ENCODE measurements around the gene LAMB1. TPM values are rescaled to one million over a fixed set of nuclear protein-coding genes. Genes with fewer than 3 reads are reported as not detected.

LAMB1 gene
- total and polyA plus RNA-seq, 7 donors: 17.0 to 45.9 (median 25.8) TPM

- intact Hi-C loops (cut with DNase I): no loop called here
- DNase-seq: no peak
Measured at GRCh38 chr7:108046952-108047506, 44.1 kb upstream of the LAMB1 start.

GRCh38 chr7:108045669-108046068 is 42.7 kb upstream of the LAMB1 start:
- intact Hi-C loops (cut with DNase I): no loop called here

More at GRCh38 chr7:108046952-108047506, 44.1 kb upstream of the LAMB1 start:
- Histone ChIP-seq H3K27ac (no peak overlapping the region), H3K36me3 (ENCODE audit: insufficient read depth in 1 of 2, low read depth in 1 of 2) (no peaks in the 10 kb centered on the region), H3K9me3 (no peaks in the 10 kb centered on the region), H3K4me3 (no peak overlapping the region), H3K27me3 (ENCODE audit: insufficient read depth in 3 of 3, low read length in 2 of 3) (no peaks in the 10 kb centered on the region), H3K4me1 (no peaks in the 10 kb centered on the region)
- TF ChIP-seq CTCF (IDR thresholded peaks at IDR 0.05): no peak
- WGBS, 3 donors: 84 to 90% (median 87%) methylated on average over 6 of the region's 6 CpGs
- ATAC-seq: no peak

GRCh38 chr7:108045154-108045553 is 42.2 kb upstream of the LAMB1 start:
- Histone ChIP-seq H3K9me3 (no peaks in the 10 kb centered on the region), H3K27ac (no peak overlapping the region), H3K4me1 (no peaks in the 10 kb centered on the region), H3K27me3 (ENCODE audit: insufficient read depth in 3 of 3, low read length in 2 of 3) (no peaks in the 10 kb centered on the region), H3K4me3 (no peak overlapping the region), H3K36me3 (ENCODE audit: insufficient read depth in 1 of 2, low read depth in 1 of 2) (no peaks in the 10 kb centered on the region)
- no peak for DNase-seq
- no peak for TF ChIP-seq CTCF (IDR thresholded peaks at IDR 0.05)
- intact Hi-C loops (cut with DNase I): no loop called here
- WGBS, 3 donors: 10 to 18% (median 11%) methylated on average over 1 of the region's 1 CpG
- ATAC-seq: no peak

More at GRCh38 chr7:108045669-108046068, 42.7 kb upstream of the LAMB1 start:
- H3K4me3 ChIP-seq: no peak overlapping the region
- no peaks in the 10 kb centered on the region for H3K27me3 ChIP-seq (ENCODE audit: insufficient read depth in 3 of 3, low read length in 2 of 3)
- H3K9me3 ChIP-seq: no peaks in the 10 kb centered on the region
- no peak for ATAC-seq
- H3K4me1 ChIP-seq: no peaks in the 10 kb centered on the region
- no peaks in the 10 kb centered on the region for H3K36me3 ChIP-seq (ENCODE audit: insufficient read depth in 1 of 2, low read depth in 1 of 2)
- WGBS, 3 donors: 78 to 86% (median 80%) methylated on average over 1 of the region's 1 CpG
- H3K27ac ChIP-seq: no peak overlapping the region
- no peak for DNase-seq
- TF ChIP-seq CTCF (IDR thresholded peaks at IDR 0.05): no peak

- intact Hi-C loops (cut with DNase I): no loop called here
- no peaks in the 10 kb centered on the region for H3K4me1 ChIP-seq
- 87 to 93% (median 88%) methylated on average over 2 of the region's 2 CpGs for WGBS, 3 donors
- no peaks in the 10 kb centered on the region for H3K36me3 ChIP-seq (ENCODE audit: insufficient read depth in 1 of 2, low read depth in 1 of 2)
- no peak overlapping the region for H3K4me3 ChIP-seq
- no peak for TF ChIP-seq CTCF (IDR thresholded peaks at IDR 0.05)
- DNase-seq (no peak), ATAC-seq (no peak)
- H3K27ac ChIP-seq: no peak overlapping the region
- H3K9me3 ChIP-seq: no peaks in the 10 kb centered on the region
- H3K27me3 ChIP-seq (ENCODE audit: insufficient read depth in 3 of 3, low read length in 2 of 3): no peaks in the 10 kb centered on the region
Measured at GRCh38 chr7:108044345-108044744, 41.4 kb upstream of the LAMB1 start.

- DNase-seq: no peak
- Histone ChIP-seq H3K36me3 (ENCODE audit: insufficient read depth in 1 of 2, low read depth in 1 of 2) (no peaks in the 10 kb centered on the region), H3K4me3 (no peak overlapping the region), H3K27ac (no peak overlapping the region), H3K27me3 (ENCODE audit: insufficient read depth in 3 of 3, low read length in 2 of 3) (no peaks in the 10 kb centered on the region), H3K9me3 (no peaks in the 10 kb centered on the region), H3K4me1 (no peaks in the 10 kb centered on the region)
- intact Hi-C loops (cut with DNase I): no loop called here
- TF ChIP-seq CTCF (IDR thresholded peaks at IDR 0.05): no peak
- no peak for ATAC-seq
Measured at GRCh38 chr7:108038986-108039385, 36.0 kb upstream of the LAMB1 start.
